ENCODE data around the gene ANK3. TPM values are rescaled to one million over a fixed set of nuclear protein-coding genes. Genes with fewer than 3 reads are reported as not detected.

The ANK3 gene
- total RNA-seq, 4 donors from 2014 or later: 118 to 161 (median 151) TPM

DNA sequence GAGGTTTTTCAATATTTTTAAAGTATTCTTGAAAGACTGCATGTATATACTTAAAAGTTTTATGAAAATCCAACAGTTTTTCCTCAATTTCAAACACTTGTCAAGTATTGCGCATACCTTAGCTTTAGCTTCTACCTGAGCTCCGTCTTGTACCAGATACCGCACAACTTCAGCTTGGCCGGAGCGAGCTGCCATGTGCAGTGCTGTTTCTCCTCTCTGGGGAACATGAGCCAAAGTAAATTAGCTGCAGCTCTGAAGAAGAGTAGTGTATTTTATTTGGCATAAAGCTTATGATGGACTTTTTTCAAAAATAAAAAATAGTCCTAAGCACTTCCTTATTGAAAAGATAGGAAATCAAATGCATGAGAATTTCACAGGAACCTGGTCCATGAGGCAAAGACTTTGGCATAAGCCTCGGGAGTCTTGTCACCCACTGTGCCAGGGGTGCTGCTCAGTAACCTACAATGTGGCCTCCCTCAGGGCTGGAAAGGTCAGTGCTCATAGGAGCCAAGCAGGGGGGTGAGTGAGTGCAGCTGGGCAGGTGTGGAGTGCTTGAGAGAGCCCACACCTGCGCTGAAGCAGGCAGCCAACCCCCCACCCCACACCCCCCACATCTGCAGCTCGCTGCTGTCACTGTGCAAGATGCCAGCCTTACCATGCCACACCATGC, 189.5 kb downstream of the ANK3 start:
- TF ChIP-seq POLR2A (IDR thresholded peaks at IDR 0.05): no peak
- TF ChIP-seq, protein P1, sequence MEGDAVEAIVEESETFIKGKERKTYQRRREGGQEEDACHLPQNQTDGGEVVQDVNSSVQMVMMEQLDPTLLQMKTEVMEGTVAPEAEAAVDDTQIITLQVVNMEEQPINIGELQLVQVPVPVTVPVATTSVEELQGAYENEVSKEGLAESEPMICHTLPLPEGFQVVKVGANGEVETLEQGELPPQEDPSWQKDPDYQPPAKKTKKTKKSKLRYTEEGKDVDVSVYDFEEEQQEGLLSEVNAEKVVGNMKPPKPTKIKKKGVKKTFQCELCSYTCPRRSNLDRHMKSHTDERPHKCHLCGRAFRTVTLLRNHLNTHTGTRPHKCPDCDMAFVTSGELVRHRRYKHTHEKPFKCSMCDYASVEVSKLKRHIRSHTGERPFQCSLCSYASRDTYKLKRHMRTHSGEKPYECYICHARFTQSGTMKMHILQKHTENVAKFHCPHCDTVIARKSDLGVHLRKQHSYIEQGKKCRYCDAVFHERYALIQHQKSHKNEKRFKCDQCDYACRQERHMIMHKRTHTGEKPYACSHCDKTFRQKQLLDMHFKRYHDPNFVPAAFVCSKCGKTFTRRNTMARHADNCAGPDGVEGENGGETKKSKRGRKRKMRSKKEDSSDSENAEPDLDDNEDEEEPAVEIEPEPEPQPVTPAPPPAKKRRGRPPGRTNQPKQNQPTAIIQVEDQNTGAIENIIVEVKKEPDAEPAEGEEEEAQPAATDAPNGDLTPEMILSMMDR (IDR thresholded peaks at IDR 0.05): no peak
- Histone ChIP-seq H3K36me3 (no peaks in the 10 kb centered on the region), H3K4me1 (no peaks in the 10 kb centered on the region), H3K27ac (no peak overlapping the region), H3K9me3 (no peaks in the 10 kb centered on the region), H3K4me3 (no peak overlapping the region), H3K27me3 (no peaks in the 10 kb centered on the region)
- no peak for DNase-seq

DNA sequence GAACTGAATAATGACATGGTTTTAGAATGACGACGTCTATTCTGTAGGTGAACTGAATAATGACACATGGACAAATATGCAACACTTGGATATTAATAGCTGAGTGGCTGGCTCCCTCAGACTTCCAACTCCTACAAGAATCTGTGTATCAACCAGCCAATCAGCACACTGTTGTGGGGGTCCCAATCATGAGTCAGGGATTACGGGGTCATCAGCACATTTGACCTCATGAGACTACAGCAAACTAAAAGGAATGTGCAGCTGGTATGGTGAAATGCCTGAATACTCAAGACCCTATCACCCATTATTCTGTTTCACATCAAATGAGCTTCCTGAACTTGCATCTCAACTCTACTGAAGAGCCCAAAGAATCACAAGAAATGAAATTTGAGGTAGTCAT, 192.5 kb downstream of the ANK3 start:
- H3K9me3 ChIP-seq: no peaks in the 10 kb centered on the region
- TF ChIP-seq, protein P1 (IDR thresholded peaks at IDR 0.05): no peak
- TF ChIP-seq POLR2A (IDR thresholded peaks at IDR 0.05): no peak
- H3K27me3 ChIP-seq: no peaks in the 10 kb centered on the region
- H3K4me1 ChIP-seq: no peaks in the 10 kb centered on the region
- no peak overlapping the region for H3K27ac ChIP-seq
- H3K36me3 ChIP-seq: no peaks in the 10 kb centered on the region
- no peak for DNase-seq
- H3K4me3 ChIP-seq: no peak overlapping the region

DNA sequence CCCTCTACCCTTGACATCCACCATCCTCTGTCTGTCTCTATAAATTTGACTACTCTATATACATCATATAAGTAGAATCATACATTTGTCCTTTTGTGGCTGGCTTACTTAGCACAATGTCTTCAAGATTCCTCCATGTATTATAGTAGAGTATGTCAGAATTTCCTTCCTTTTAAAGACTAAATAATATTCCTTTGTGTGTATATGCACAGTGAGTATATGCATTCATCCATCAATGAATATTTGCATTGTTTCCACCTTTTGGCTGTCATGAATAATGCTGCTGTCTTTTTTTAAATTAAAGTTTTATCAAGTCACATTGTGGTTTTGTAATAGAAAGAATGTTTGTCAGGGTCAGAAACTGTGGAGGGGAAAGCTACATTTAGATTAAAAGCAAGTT, 195.3 kb downstream of the ANK3 start:
- no peaks in the 10 kb centered on the region for H3K9me3 ChIP-seq
- no peak for DNase-seq
- H3K36me3 ChIP-seq: no peaks in the 10 kb centered on the region
- H3K27me3 ChIP-seq: no peaks in the 10 kb centered on the region
- H3K27ac ChIP-seq: no peak overlapping the region
- no peaks in the 10 kb centered on the region for H3K4me1 ChIP-seq
- no peak for TF ChIP-seq POLR2A (IDR thresholded peaks at IDR 0.05)
- TF ChIP-seq, protein P1 (IDR thresholded peaks at IDR 0.05): no peak
- H3K4me3 ChIP-seq: no peak overlapping the region

DNA sequence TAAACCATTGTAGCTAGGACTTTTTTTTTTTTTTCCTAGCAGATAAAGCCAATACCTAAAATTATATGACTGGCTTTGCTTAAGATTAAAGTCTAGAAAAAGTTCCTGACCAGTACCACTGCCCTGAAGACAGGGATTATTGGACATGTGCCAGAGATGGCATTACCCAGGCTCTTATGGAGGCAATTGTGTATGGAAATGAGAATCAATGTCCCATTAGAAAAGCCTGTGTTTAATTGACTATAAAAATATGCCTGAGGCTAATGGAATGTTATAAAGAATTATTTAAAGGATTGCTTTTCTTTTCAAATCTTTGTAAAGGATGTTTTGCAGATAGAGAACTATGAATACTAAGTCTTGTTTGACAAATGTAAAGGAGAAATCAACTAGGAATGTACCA, 196.7 kb downstream of the ANK3 start:
- Histone ChIP-seq H3K4me3 (no peak overlapping the region), H3K4me1 (peaks cover 0 to 2% (median 0%) of the 10 kb centered on the region in 4 donors), H3K27ac (no peak overlapping the region), H3K36me3 (no peaks in the 10 kb centered on the region), H3K27me3 (no peaks in the 10 kb centered on the region), H3K9me3 (no peaks in the 10 kb centered on the region)
- TF ChIP-seq, protein P1 (IDR thresholded peaks at IDR 0.05): no peak
- TF ChIP-seq POLR2A (IDR thresholded peaks at IDR 0.05): no peak
- no peak for DNase-seq

DNA sequence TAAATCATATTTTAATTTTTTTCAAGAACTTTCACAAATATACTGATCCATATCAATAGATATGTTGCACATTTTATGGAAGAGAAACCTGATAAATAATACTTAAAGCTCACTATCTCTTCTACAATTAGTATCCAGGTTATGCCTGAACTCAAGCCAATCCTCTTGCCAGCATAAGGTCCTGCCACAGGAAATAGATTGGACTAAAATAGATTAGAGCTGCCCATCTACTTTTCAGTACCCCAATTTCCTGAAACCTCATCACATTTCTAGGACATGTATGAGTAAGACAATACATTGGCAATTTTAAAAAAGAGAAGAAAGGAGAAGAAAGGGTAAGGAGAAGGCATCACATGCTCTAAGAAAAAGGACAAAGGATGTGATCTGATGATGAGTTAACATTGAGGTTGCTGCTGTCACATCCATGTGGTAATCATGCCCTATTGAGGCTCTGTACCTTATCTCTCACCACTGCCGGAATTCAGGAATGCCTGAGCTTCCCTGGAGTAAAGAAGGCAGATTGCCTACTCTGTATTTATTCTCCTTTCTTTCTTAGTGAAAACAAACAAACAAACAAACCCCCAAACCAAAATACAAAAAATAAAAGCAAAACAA, 199.7 kb downstream of the ANK3 start:
- Histone ChIP-seq H3K4me1 (peaks cover 0 to 2% (median 0%) of the 10 kb centered on the region in 4 donors), H3K27ac (no peak overlapping the region), H3K36me3 (no peaks in the 10 kb centered on the region), H3K27me3 (no peaks in the 10 kb centered on the region), H3K4me3 (no peak overlapping the region), H3K9me3 (no peaks in the 10 kb centered on the region)
- DNase-seq: no peak
- TF ChIP-seq, protein P1 (IDR thresholded peaks at IDR 0.05): no peak
- TF ChIP-seq POLR2A (IDR thresholded peaks at IDR 0.05): no peak
